ENCODE data around the gene PRCP.

The PRCP gene

DNA sequence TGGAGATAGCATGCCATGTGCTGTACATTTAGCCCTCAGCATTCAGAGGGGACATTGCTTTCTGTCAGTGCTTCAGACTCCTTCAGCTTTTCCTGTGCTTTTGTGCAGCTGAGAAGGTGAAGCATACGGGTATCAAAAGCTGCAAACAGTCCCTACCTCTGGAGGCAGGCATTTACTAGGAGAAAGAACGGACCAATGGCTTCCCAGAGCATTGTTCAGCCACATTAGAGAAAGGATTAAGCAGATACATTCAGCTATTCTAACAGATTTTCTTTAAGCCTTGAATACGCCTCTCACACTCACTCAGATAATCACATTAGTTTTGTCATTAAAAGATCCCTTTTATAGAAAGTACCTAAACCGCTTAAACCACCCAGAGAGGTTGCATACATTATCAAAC is 85.9 kb downstream of the PRCP start:
- Histone ChIP-seq H3K36me3 (ENCODE audit: control insufficient read depth, insufficient read depth, low read length) (no peaks in the 10 kb centered on the region), H3K27ac (ENCODE audit: insufficient read depth, low read length, poor library complexity, severe bottlenecking) (no peak overlapping the region), H3K9me3 (ENCODE audit: control insufficient read depth, low read length) (no peaks in the 10 kb centered on the region), H3K27me3 (replicated peaks; ENCODE audit: control insufficient read depth, insufficient read depth, low read length, poor library complexity, severe bottlenecking) (no peaks in the 10 kb centered on the region), H3K4me3 (ENCODE audit: insufficient read depth, low read depth, low read length, poor library complexity, severe bottlenecking) (no peak overlapping the region), H3K4me1 (ENCODE audit: control insufficient read depth, insufficient read depth, low read length, poor library complexity, severe bottlenecking) (no peaks in the 10 kb centered on the region)
- DNase-seq, result no peak

DNA sequence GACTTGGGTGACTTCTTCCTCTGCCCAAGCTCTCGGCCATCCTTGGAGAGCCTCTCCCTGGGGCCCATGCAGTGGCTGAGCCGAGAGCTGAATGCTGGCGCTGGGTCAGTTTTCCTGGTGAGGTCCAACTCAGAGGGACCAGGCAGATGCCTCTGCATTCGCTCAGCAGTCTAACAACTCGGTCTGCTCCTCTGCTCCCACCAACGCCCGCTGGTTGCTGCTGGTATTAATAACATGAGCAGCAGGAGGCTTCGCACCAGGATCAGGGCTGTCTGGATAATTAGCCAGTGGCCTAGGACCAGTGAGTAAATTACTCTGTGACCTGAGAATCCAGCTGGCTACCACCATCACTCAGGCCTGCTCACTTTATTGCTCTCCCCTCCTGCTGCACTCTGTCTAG is 88.9 kb downstream of the PRCP start:
- Histone ChIP-seq H3K27ac (ENCODE audit: insufficient read depth, low read length, poor library complexity, severe bottlenecking) (no peak overlapping the region), H3K27me3 (replicated peaks; ENCODE audit: control insufficient read depth, insufficient read depth, low read length, poor library complexity, severe bottlenecking) (no peaks in the 10 kb centered on the region), H3K4me3 (ENCODE audit: insufficient read depth, low read depth, low read length, poor library complexity, severe bottlenecking) (no peak overlapping the region), H3K9me3 (ENCODE audit: control insufficient read depth, low read length) (no peaks in the 10 kb centered on the region), H3K4me1 (ENCODE audit: control insufficient read depth, insufficient read depth, low read length, poor library complexity, severe bottlenecking) (no peaks in the 10 kb centered on the region), H3K36me3 (ENCODE audit: control insufficient read depth, insufficient read depth, low read length) (no peaks in the 10 kb centered on the region)
- DNase-seq, result no peak

DNA sequence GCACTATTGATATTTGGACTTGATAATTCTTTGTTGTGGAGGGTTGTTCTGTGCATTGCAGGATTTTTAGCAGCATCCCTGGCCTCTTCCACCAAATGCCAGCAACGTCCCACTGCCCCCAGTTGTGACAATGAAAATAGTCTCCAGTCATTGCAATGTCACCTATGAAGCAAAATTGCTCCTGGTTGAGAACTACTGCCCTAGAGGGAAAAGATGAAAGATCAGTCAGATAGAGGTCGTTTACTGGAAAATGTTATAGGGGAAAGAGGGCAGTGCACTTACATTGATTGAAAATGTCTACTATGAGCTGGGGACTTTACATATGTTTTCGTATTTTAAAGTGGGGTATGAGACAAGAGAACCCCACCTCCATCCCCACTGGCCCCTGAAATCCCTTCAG is 89.5 kb downstream of the PRCP start:
- Histone ChIP-seq H3K4me1 (ENCODE audit: control insufficient read depth, insufficient read depth, low read length, poor library complexity, severe bottlenecking) (no peaks in the 10 kb centered on the region), H3K27ac (ENCODE audit: insufficient read depth, low read length, poor library complexity, severe bottlenecking) (no peak overlapping the region)
- no peak for DNase-seq

DNA sequence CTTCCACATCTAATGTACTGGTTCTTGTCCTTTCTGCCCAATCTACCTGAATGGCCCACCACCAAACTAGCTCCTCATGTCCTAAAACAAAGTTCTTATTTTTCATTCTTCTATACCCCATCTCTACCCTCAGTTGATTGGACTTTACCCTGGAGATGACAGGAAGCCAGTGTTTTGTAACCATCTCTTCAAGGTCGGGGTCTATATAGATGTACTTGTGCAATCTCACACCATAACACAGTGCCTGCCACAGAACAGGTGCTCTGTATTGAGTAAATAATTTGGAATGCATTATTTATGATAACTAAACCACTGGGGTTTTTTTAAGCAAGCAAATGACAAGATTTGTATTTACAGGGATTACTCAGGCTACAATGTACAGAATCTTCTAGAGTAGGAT is 89.9 kb downstream of the PRCP start:
- no peak overlapping the region for H3K27ac ChIP-seq (ENCODE audit: insufficient read depth, low read length, poor library complexity, severe bottlenecking)

More for the DNA sequence above, 89.5 kb downstream of the PRCP start:
- H3K9me3 ChIP-seq (ENCODE audit: control insufficient read depth, low read length), result no peaks in the 10 kb centered on the region
- H3K4me3 ChIP-seq (ENCODE audit: insufficient read depth, low read depth, low read length, poor library complexity, severe bottlenecking), result no peak overlapping the region
- no peaks in the 10 kb centered on the region for H3K27me3 ChIP-seq (replicated peaks; ENCODE audit: control insufficient read depth, insufficient read depth, low read length, poor library complexity, severe bottlenecking)
- no peaks in the 10 kb centered on the region for H3K36me3 ChIP-seq (ENCODE audit: control insufficient read depth, insufficient read depth, low read length)

DNA sequence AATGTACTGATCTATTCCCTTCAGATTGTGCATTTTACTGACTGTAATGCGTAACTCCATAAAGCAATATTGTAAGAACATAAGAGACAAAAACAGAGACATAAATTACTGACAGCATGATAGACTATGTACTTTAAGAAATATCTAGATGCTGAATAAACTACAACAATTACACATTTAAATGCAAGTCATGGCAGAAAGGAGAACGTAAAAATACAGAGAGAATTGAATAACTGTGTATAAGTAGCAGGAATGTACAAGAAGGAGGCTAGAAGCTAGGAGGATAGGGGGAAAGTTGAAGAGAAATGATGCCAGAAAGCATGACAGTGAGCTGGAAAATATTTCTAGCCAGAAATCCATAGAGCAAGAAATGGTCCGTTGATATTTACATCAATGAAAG is 92.6 kb downstream of the PRCP start:
- Histone ChIP-seq H3K4me3 (ENCODE audit: insufficient read depth, low read depth, low read length, poor library complexity, severe bottlenecking) (no peak overlapping the region), H3K27ac (ENCODE audit: insufficient read depth, low read length, poor library complexity, severe bottlenecking) (no peak overlapping the region), H3K4me1 (ENCODE audit: control insufficient read depth, insufficient read depth, low read length, poor library complexity, severe bottlenecking) (no peaks in the 10 kb centered on the region), H3K9me3 (ENCODE audit: control insufficient read depth, low read length) (no peaks in the 10 kb centered on the region), H3K36me3 (ENCODE audit: control insufficient read depth, insufficient read depth, low read length) (no peaks in the 10 kb centered on the region), H3K27me3 (replicated peaks; ENCODE audit: control insufficient read depth, insufficient read depth, low read length, poor library complexity, severe bottlenecking) (no peaks in the 10 kb centered on the region)
- DNase-seq, result no peak

More for the DNA sequence above, 89.9 kb downstream of the PRCP start:
- Histone ChIP-seq H3K27me3 (replicated peaks; ENCODE audit: control insufficient read depth, insufficient read depth, low read length, poor library complexity, severe bottlenecking) (no peaks in the 10 kb centered on the region), H3K36me3 (ENCODE audit: control insufficient read depth, insufficient read depth, low read length) (no peaks in the 10 kb centered on the region), H3K4me1 (ENCODE audit: control insufficient read depth, insufficient read depth, low read length, poor library complexity, severe bottlenecking) (no peaks in the 10 kb centered on the region), H3K9me3 (ENCODE audit: control insufficient read depth, low read length) (no peaks in the 10 kb centered on the region), H3K4me3 (ENCODE audit: insufficient read depth, low read depth, low read length, poor library complexity, severe bottlenecking) (no peak overlapping the region)
- no peak for DNase-seq

DNA sequence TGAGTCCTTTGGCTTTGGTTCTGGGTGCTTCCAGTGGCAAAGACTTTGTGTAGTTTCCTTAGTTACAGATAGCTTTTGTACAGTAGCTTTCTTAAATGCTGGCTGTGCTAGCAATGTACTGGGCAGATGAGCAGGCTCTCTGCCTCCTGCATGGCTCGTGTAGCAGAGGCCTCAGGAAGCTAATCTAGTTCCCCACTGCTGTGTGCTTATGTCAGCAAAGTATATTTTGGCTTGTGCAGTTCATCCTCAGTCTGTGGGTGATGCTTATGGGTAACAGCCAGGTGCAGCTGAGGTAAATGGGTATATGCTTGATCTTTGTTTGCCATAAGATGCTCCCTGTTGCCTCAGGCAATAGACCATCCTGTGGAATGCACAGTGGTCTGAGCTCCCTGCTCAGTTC is 97.5 kb downstream of the PRCP start:
- no peak for DNase-seq
- Histone ChIP-seq H3K4me1 (ENCODE audit: control insufficient read depth, insufficient read depth, low read length, poor library complexity, severe bottlenecking) (no peaks in the 10 kb centered on the region), H3K27ac (ENCODE audit: insufficient read depth, low read length, poor library complexity, severe bottlenecking) (no peak overlapping the region), H3K4me3 (ENCODE audit: insufficient read depth, low read depth, low read length, poor library complexity, severe bottlenecking) (no peak overlapping the region), H3K9me3 (ENCODE audit: control insufficient read depth, low read length) (no peaks in the 10 kb centered on the region), H3K36me3 (ENCODE audit: control insufficient read depth, insufficient read depth, low read length) (no peaks in the 10 kb centered on the region), H3K27me3 (replicated peaks; ENCODE audit: control insufficient read depth, insufficient read depth, low read length, poor library complexity, severe bottlenecking) (no peaks in the 10 kb centered on the region)

DNA sequence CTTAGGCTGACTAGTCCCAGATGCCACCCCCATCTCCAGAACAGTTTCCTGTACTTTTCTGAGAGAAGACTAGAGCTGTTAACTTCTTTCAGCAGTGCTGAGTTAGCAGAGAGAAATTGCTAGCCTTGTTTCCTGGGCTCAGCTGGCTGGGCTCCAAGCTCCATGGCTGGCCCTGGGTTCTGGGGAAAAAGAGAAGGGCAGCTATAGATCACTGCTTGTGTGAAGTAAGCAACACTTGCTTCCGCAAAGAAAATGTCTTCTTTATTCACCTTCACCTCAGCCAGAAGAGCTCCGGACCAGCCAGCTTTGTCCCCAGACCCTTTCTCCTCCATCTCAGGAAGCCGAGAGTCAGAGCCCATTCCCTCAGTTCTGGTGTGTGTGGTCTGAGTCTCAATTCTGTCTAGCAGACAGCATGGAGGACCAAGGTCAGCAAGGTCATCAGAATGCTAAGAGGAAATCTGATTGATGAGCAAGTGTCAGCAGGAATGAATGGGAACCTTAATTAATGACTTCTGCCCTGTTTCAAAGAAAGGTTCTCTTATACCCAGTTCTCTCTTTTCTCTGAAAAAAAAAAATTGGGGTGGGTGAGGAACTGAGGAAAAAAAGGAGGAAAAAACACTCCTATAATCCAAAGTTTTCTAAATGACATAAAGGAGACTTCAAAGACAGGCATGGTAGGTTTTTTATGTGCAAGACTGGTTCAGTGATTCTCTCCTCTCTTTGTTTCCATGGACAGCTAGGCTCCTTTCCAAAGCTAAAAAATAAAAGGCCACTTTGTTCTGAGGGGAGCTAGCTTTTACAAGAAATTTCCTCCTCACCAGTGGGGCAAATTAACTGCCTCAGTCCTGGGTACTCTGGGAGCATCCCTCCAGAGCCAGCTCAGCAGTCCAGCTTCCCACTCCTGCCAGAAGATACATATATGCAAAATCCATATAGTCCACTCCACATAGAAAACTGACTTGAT is 103.0 kb downstream of the PRCP start:
- no peak overlapping the region for H3K27ac ChIP-seq (ENCODE audit: insufficient read depth, low read length, poor library complexity, severe bottlenecking)
- no peaks in the 10 kb centered on the region for H3K36me3 ChIP-seq (ENCODE audit: control insufficient read depth, insufficient read depth, low read length)
- no peaks in the 10 kb centered on the region for H3K9me3 ChIP-seq (ENCODE audit: control insufficient read depth, low read length)
- no peaks in the 10 kb centered on the region for H3K27me3 ChIP-seq (replicated peaks; ENCODE audit: control insufficient read depth, insufficient read depth, low read length, poor library complexity, severe bottlenecking)
- no peak overlapping the region for H3K4me3 ChIP-seq (ENCODE audit: insufficient read depth, low read depth, low read length, poor library complexity, severe bottlenecking)
- no peaks in the 10 kb centered on the region for H3K4me1 ChIP-seq (ENCODE audit: control insufficient read depth, insufficient read depth, low read length, poor library complexity, severe bottlenecking)
- DNase-seq, result no peak

DNA sequence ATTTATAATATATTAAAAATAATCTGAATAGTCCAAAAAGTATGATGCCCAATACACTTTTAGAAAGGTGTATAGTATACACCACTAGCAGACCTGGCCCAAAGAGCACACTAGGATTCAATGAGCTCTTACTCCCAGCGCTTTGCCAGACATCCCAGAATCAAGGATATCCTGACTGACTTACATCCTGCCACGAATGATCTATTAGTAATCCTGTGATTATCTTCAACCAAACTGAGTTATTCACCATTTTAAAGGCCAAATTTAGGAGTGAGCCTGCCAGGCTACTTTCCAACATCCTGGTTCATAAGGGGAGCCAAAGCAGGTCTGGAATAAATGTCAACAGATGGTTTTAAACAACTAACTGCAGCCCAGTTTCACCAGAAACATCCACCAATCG is 105.7 kb downstream of the PRCP start:
- Histone ChIP-seq H3K4me1 (ENCODE audit: control insufficient read depth, insufficient read depth, low read length, poor library complexity, severe bottlenecking) (no peaks in the 10 kb centered on the region), H3K36me3 (ENCODE audit: control insufficient read depth, insufficient read depth, low read length) (no peaks in the 10 kb centered on the region), H3K9me3 (ENCODE audit: control insufficient read depth, low read length) (no peaks in the 10 kb centered on the region), H3K27ac (ENCODE audit: insufficient read depth, low read length, poor library complexity, severe bottlenecking) (no peak overlapping the region), H3K4me3 (ENCODE audit: insufficient read depth, low read depth, low read length, poor library complexity, severe bottlenecking) (no peak overlapping the region), H3K27me3 (replicated peaks; ENCODE audit: control insufficient read depth, insufficient read depth, low read length, poor library complexity, severe bottlenecking) (no peaks in the 10 kb centered on the region)
- DNase-seq, result no peak

DNA sequence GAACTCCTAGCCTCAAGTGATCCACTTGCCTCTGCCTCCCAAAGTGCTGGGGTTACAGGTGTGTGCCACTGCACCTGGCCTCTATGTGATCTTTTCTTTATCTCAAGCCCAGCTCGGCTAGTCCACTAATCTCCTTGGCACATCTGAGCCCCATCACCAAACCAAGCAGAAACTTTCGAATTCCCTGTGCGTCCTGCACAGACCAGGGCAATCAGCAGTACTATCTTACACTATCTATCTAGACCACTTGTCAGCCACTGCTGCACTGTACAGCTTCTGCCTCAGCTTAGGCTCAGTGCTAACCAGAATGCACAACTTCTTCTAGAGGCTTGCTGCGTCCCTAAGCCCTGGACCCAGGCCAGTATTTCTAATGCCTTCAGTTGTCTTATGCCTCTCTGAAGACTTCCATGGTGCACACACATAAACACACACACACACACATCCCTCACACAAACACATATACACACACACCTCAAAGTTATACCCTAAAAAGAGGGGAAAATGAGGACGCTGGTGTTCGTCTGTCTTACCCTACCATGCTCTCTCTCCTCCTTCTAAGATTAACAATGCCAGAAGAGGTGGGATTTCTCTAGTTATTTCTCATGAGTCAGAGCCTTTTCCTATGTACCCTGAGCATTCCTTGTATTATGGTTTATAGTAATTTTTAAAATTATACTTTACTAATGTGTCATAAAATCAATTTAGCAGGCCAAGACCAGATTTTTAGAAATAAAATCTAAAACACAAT is 107.2 kb downstream of the PRCP start:
- no peak overlapping the region for H3K27ac ChIP-seq (ENCODE audit: insufficient read depth, low read length, poor library complexity, severe bottlenecking)
- no peaks in the 10 kb centered on the region for H3K4me1 ChIP-seq (ENCODE audit: control insufficient read depth, insufficient read depth, low read length, poor library complexity, severe bottlenecking)
- no peak for DNase-seq
- no peaks in the 10 kb centered on the region for H3K9me3 ChIP-seq (ENCODE audit: control insufficient read depth, low read length)
- H3K27me3 ChIP-seq (replicated peaks; ENCODE audit: control insufficient read depth, insufficient read depth, low read length, poor library complexity, severe bottlenecking), result no peaks in the 10 kb centered on the region
- no peak overlapping the region for H3K4me3 ChIP-seq (ENCODE audit: insufficient read depth, low read depth, low read length, poor library complexity, severe bottlenecking)
- no peaks in the 10 kb centered on the region for H3K36me3 ChIP-seq (ENCODE audit: control insufficient read depth, insufficient read depth, low read length)

DNA sequence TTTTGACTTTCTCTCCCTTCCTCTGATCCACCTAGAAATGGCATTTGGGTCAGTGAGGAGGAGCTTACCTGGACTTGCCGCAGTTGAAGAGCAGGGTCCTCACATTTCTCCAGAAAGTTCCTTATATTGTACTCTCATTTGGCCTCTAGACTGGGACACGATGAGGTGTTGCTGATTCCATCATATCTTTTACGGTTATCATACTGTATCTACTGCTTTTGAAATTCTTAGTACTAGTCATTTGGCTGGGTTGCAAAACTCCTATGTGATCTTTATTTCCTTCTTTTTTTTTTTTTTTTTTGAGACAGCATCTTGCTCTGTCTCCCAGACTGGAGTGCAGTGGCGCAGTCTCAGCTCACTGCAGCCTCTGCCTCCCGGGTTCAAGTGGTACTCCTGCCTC is 107.9 kb downstream of the PRCP start:
- Histone ChIP-seq H3K27ac (ENCODE audit: insufficient read depth, low read length, poor library complexity, severe bottlenecking) (no peak overlapping the region), H3K9me3 (ENCODE audit: control insufficient read depth, low read length) (no peaks in the 10 kb centered on the region), H3K27me3 (replicated peaks; ENCODE audit: control insufficient read depth, insufficient read depth, low read length, poor library complexity, severe bottlenecking) (no peaks in the 10 kb centered on the region), H3K36me3 (ENCODE audit: control insufficient read depth, insufficient read depth, low read length) (no peaks in the 10 kb centered on the region), H3K4me3 (ENCODE audit: insufficient read depth, low read depth, low read length, poor library complexity, severe bottlenecking) (no peak overlapping the region), H3K4me1 (ENCODE audit: control insufficient read depth, insufficient read depth, low read length, poor library complexity, severe bottlenecking) (no peaks in the 10 kb centered on the region)
- no peak for DNase-seq

All from effector memory CD4-positive, alpha-beta T cell (primary cell).